Measurements from ENCODE around the gene FTO.

Gene FTO

DNA sequence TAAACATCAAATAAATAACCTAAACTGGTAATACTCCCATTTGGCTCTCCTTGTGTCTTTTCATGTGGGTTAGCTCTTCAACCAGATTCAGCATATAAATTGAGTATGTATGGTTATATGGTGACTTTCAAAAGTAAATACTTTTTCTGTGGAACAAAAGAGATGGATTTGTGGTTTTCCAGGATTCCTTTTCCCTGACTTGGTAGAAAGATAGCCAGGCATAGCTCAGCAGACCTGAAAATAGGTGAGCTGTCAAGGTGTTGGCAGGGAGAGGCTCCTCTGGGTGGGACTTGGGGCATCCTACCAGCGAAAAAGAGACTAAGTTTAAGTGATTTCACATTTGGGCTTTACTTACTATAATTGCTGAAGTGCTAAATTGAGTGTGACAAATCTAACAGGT is 80.3 kb downstream of the FTO start:
- DNase-seq (ENCODE audit: extremely low read depth, low read depth) = no peak
- TF ChIP-seq, protein P1, sequence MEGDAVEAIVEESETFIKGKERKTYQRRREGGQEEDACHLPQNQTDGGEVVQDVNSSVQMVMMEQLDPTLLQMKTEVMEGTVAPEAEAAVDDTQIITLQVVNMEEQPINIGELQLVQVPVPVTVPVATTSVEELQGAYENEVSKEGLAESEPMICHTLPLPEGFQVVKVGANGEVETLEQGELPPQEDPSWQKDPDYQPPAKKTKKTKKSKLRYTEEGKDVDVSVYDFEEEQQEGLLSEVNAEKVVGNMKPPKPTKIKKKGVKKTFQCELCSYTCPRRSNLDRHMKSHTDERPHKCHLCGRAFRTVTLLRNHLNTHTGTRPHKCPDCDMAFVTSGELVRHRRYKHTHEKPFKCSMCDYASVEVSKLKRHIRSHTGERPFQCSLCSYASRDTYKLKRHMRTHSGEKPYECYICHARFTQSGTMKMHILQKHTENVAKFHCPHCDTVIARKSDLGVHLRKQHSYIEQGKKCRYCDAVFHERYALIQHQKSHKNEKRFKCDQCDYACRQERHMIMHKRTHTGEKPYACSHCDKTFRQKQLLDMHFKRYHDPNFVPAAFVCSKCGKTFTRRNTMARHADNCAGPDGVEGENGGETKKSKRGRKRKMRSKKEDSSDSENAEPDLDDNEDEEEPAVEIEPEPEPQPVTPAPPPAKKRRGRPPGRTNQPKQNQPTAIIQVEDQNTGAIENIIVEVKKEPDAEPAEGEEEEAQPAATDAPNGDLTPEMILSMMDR (IDR thresholded peaks at IDR 0.05; ENCODE audit: low read depth, low read length) = no peak

DNA sequence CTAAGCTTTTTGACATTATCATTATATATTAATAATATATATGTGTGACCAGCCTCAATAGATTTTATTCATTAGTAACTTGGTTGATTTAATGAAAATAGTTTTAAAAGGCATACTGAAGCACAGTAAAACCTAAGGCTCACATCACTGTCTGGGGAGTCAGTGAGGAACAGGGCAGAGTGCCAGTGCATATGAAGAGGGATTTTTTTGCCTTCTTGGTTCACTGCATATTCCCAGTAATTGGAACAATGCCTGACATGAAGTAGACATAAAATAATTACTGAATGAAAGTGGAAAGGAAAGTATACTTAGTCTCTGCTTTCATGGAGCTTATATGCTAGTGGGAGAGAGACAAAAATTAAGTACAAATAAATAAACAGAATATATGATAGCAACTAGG is 81.1 kb downstream of the FTO start:
- TF ChIP-seq, protein P1 (IDR thresholded peaks at IDR 0.05; ENCODE audit: low read depth, low read length) = no peak
- no peak for DNase-seq (ENCODE audit: extremely low read depth, low read depth)

DNA sequence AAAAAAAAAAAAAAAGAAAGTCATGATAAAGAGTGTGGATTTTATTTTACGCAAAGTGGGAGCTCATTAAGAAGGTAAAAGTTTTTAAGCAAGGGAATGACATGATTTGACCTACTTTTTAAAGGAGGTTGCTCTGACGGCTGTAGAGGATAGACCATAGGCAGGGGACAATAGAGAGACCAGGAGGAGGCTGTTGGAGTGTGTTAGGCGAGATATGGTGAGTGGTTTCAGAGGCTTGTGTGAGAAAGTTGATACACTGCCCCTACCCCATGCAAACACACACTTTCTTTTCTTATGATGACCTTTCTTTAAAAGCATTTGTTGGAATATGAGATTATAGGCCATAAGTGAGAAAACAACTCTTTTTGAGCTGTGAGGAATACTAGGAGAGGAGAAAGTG is 82.0 kb downstream of the FTO start:
- TF ChIP-seq, protein P1 (IDR thresholded peaks at IDR 0.05; ENCODE audit: low read depth, low read length) = no peak
- DNase-seq (ENCODE audit: extremely low read depth, low read depth) = no peak

DNA sequence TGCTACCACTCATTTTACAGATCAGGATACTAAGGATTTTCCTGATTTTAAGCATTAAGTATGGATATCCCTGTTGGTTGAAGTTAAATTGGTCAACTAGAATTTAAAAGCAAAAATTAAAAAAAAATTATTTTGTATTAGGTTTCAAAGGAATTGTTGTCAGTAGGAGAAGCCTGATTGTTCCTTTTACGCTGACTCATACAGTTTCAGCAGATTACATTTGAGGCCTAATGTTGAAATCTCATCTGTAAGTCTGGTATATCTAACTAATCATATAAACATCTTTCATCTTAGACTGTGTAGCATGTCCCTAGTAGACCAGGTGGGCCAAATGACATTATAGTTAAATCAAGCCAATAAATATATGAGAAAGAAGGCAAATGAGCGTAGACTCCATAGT is 83.5 kb downstream of the FTO start:
- no peak for DNase-seq (ENCODE audit: extremely low read depth, low read depth)
- TF ChIP-seq, protein P1 (IDR thresholded peaks at IDR 0.05; ENCODE audit: low read depth, low read length) = no peak

DNA sequence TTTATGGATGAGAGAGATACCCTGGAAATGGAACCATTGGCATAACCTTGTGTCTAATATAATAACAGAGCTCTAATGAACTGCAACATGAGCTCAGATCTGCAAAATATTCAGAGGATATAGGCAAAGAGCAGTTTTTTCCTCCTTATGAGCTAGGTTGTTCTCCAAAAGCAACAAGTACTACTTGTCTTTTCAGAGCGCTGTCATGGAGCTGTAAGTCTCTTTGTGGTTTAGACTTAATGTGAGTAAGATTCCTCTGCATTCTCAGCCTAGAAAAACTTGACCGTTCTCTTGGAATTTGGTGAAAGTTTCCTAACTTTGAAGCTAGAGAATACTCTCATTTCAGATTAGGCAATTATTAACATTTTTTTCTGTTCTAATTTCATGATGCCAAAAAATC is 85.2 kb downstream of the FTO start:
- no peak for DNase-seq (ENCODE audit: extremely low read depth, low read depth)
- TF ChIP-seq, protein P1 (IDR thresholded peaks at IDR 0.05; ENCODE audit: low read depth, low read length) = no peak

DNA sequence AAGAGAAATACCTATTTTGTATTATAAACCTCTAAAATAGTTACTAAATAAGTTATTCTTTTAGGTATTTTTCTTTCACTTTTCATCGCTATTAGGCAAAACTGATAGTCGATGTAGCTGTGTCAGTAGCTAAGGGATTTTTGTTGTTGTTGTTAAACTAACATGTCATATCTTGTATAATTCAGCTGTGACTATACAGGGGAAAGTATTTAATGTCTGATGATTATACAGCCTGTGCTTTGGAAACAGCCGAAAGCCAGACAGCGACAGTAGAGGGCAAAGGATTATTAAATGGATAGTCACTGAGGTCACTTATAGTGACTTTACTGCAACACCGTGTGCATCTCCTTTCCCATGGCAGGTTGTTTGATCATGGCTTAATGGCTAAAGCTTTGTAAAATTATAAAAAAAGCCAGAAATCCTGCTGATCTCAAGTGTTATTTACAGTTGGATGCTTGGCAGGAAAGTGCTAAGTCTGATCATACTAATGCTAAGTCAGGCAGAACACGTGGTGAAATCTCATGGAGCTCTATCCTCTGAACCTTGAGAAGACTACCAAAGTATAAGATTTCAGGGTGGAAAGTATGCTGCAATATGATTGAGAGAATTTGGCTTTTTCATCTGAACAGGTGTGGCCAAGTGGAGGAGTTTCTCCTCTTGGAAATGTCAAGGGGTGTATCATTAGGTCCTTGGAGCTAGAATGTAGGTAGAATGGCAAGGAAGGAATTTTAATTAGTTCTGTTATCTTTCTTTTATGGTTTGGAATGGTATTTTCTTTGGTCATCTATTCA is 88.4 kb downstream of the FTO start:
- DNase-seq (ENCODE audit: extremely low read depth, low read depth) = no peak
- TF ChIP-seq, protein P1 (IDR thresholded peaks at IDR 0.05; ENCODE audit: low read depth, low read length) = no peak

DNA sequence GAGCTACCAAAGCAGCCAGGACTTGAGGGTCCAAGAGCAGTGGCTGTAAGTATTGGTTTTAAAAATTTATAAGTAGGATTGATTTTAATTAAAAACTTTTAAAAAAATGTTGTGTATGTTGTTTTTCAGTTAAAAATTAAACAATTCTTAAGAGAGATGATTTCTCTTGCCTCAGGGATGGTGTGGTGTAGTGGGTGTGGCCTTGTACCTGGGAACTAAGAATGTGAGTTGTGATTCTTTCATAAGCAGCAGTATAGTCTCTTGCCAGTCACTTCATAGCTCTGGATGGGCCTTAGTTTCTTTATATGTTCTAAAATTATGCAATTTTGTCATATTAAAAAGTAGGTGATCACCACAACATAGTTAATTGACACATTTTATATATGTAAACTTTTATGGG is 99.5 kb downstream of the FTO start:
- TF ChIP-seq, protein P1 (IDR thresholded peaks at IDR 0.05; ENCODE audit: low read depth, low read length) = no peak
- no peak for DNase-seq (ENCODE audit: extremely low read depth, low read depth)
